HepG2 (cell line): Measurements from ENCODE around the gene MATN1. TPM values are rescaled to one million over a fixed set of nuclear protein-coding genes. Genes with fewer than 3 reads are reported as not detected.

Source experiments
- ATAC-seq: fragments of 200-7000 bp; cut with Tn5 transposase; 3 replicates; pipeline ENCODE4 v1.9.1; 2020; ENCODE audit warnings: mild to moderate bottlenecking, moderate library complexity
- BruUV-seq: library from RNA; stranded (reverse); fragments of 400-500 nt; replicated peaks from 2 replicates; lab custom pipeline; 2021; lab: Mats Ljungman, UMichigan
- CTCF ChIA-PET: fragments of 300-600 bp; formaldehyde crosslinking; extraction: SDS; loops from one replicate; lab custom pipeline; 2021; ENCODE audit warnings: low total read pairs, inconsistent platforms, low intra/inter-chr PET ratio; lab: Yijun Ruan, JAX
- POLR2A ChIA-PET: fragments of 350-600 bp; sonication (Branson Sonifier 250); formaldehyde crosslinking; loops from one replicate; lab custom pipeline; 2020; ENCODE audit warnings: antibody characterized with exemption, inconsistent platforms; lab: Yijun Ruan, JAX
- DNase-seq: peaks from one replicate; pipeline ENCODE4 v3.0.0-alpha.2; 2015; ENCODE audit warnings: low spot score
- FAIRE-seq: peaks from 3 replicates; lab custom pipeline; 2011; peaks lifted over from hg19 to GRCh38; lab: Jason Lieb, UNC
- H2AFZ ChIP-seq: one replicate; pipeline ENCODE4 v1.6.1; 2011; ENCODE audit warnings: low read length, inconsistent platforms
- H3K27ac ChIP-seq: fragments of 300-600 bp; 3 replicates; pipeline ENCODE4 v1.8.0; 2011; ENCODE audit warnings: mixed run types, mild to moderate bottlenecking, mixed read lengths, low read length, inconsistent platforms; ENCODE audit not compliant: insufficient read depth; ENCODE audit errors: extremely low read length
- H3K27me3 ChIP-seq, 2 experiments: fragments of 200-600 bp in 1 of 2; 2 replicates in 1 of 2; 3 replicates in 1 of 2; pipeline versions ENCODE4 v1.6.0 to v1.8.0; 2011; ENCODE audit warnings: low read length in 2 of 2, mild to moderate bottlenecking in 2 of 2, moderate library complexity in 2 of 2, inconsistent platforms in 1 of 2; ENCODE audit not compliant: insufficient read depth in 2 of 2, control insufficient read depth in 1 of 2
- H3K36me3 ChIP-seq, 2 experiments: fragments of 200-600 bp in 1 of 2; replicated peaks in 1 of 2; 2 replicates in 1 of 2; 3 replicates in 1 of 2; pipeline versions ENCODE4 v1.5.1 to v1.8.0; 2011; ENCODE audit warnings: low read length in 2 of 2, inconsistent platforms in 1 of 2; ENCODE audit not compliant: insufficient read depth in 2 of 2, control insufficient read depth in 1 of 2
- H3K4me1 ChIP-seq: 2 replicates; pipeline ENCODE4 v1.5.1; 2012; ENCODE audit warnings: low read length, inconsistent platforms; ENCODE audit not compliant: insufficient read depth
- H3K4me2 ChIP-seq: 2 replicates; pipeline ENCODE4 v1.6.0; 2011; ENCODE audit warnings: low read depth, low read length, inconsistent platforms
- H3K4me3 ChIP-seq, 3 experiments: fragments of 200-600 bp in 1 of 3; sonication (generic), shearing (Covaris generic) in 1 of 3; replicated peaks in 1 of 3; 2 replicates each; pipeline ENCODE4 v1.5.1; 2011 to 2016; ENCODE audit warnings: low read length in 3 of 3, inconsistent platforms in 2 of 3, low read depth in 2 of 3, mild to moderate bottlenecking in 2 of 3, control low read depth in 1 of 3, mixed read lengths in 1 of 3; ENCODE audit not compliant: insufficient read depth in 1 of 3
- H3K79me2 ChIP-seq: one replicate; pipeline ENCODE4 v1.6.1; 2011; ENCODE audit warnings: low read length, inconsistent platforms; ENCODE audit not compliant: insufficient read depth
- H3K9ac ChIP-seq: 2 replicates; pipeline ENCODE4 v1.6.0; 2011; ENCODE audit warnings: mild to moderate bottlenecking, low read depth, low read length, inconsistent platforms; ENCODE audit not compliant: insufficient read depth
- H3K9me3 ChIP-seq: 2 replicates; pipeline ENCODE4 v1.5.1; 2012; ENCODE audit warnings: mild to moderate bottlenecking, low read length
- H4K20me1 ChIP-seq: 2 replicates; pipeline ENCODE4 v1.6.0; 2011; ENCODE audit warnings: inconsistent platforms, mild to moderate bottlenecking, low read length, moderate library complexity; ENCODE audit not compliant: insufficient read depth
- CTCF ChIP-seq: sonication (generic); formaldehyde crosslinking; IDR thresholded peaks from 2 replicates; pipeline ENCODE4 v1.5.0; 2020; ENCODE audit warnings: mild to moderate bottlenecking, missing genetic modification reagents, moderate library complexity
- TBL1XR1 ChIP-seq: fragments of 150-350 bp; IDR thresholded peaks from 2 replicates; pipeline ENCODE4 v1.6.1; 2014; ENCODE audit warnings: borderline replicate concordance, low read length; ENCODE audit not compliant: partially characterized antibody
- TFAP4 ChIP-seq: sonication (generic); IDR thresholded peaks from 2 replicates; pipeline ENCODE4 v1.6.1; 2016; ENCODE audit warnings: low read depth, borderline replicate concordance
- ZNF629 ChIP-seq: sonication (generic); formaldehyde crosslinking; conservative IDR thresholded peaks from 2 replicates; pipeline ENCODE4 v1.5.0; 2020; ENCODE audit warnings: missing genetic modification reagents
- WGBS: methylation state at CpG from one replicate; pipeline ENCODE4 v1.1.6; 2017; ENCODE audit warnings: low lambda C conversion rate; 5-methylcytosine and 5-hydroxymethylcytosine counted together
- in situ Hi-C: cut with HindIII; loops from 2 replicates; pipeline ENCODE4 v1.10.0; 2017; ENCODE audit warnings: low pct_unique_long_range_greater_than_20kb; ENCODE audit not compliant: extremely low pct_ligation_motif_present
- intact Hi-C: fragments of 100-400 bp; cut with micrococcal nuclease; formaldehyde crosslinking; loops from one replicate; pipeline ENCODE4 v1.10.0; 2022; ENCODE audit not compliant: unreplicated experiment
- polyA plus RNA-seq, 8 experiments: library from polyadenylated mRNA; depleted of rRNA in 3 of 8; stranded (reverse) in 7 of 8; unstranded in 1 of 8; fragments of >200 nt; fragmentation: Illumina TruSeq in 4 of 8; extraction: Trizol in 4 of 8; gene quantifications; 2 replicates each; pipeline versions ENCODE4 v1.2.1 to v1.2.3, GENCODE V29; 2011 to 2016; ENCODE audit warnings: low read depth in 4 of 8, missing spikeins in 1 of 8, mixed read lengths in 1 of 8; ENCODE audit not compliant: insufficient read depth in 1 of 8
- total RNA-seq, 5 experiments: library from RNA; depleted of rRNA; stranded (reverse); fragments of >200 nt; fragmentation: Illumina TruSeq; extraction: Trizol; gene quantifications; 2 replicates each; pipeline ENCODE4 v1.2.3, GENCODE V29; 2016; ENCODE audit warnings: low read depth in 1 of 5

The MATN1 gene
- total and polyA plus RNA-seq, 2 of the 13 experiments (the other 11 are each of a cell fraction or from before 2014, with no cell fraction given): 0.04 to 0.05 TPM

GRCh38 chr1:30715216-30715615 is 8.2 kb downstream of the MATN1 start:
- H3K4me1 ChIP-seq: peaks cover 11% of the 10 kb centered on the region
- no peaks in the 10 kb centered on the region for H4K20me1 ChIP-seq
- H3K4me3 ChIP-seq: no peak overlapping the region
- TF ChIP-seq TBL1XR1 (no peak), CTCF (CRISPR knock-in tag) (peak; percentile 43; the same call in 1 of the 2 replicates)
- no peak for DNase-seq
- 69% methylated on average over 2 of the region's 2 CpGs for WGBS
- no peak overlapping the region for H3K9ac ChIP-seq
- no peak overlapping the region for H2AFZ ChIP-seq
- no peak for ATAC-seq
- H3K27me3 ChIP-seq: 0 out of 5 replicates have a peak, but pooled peaks cover 0 to 2% of the 10 kb centered on the region in 2 experiments
- POLR2A ChIA-PET: no interaction called here
- CTCF ChIA-PET: no interaction called here
- H3K79me2 ChIP-seq: no peaks in the 10 kb centered on the region
- intact Hi-C loops (no loop called here), in situ Hi-C loops (loop anchor here (5.0 to 10.0 kb wide), 3 partner anchors 62 to 1470 kb away; no protein-coding TSS in a partner anchor)
- peaks cover 11% of the 10 kb centered on the region for H3K9me3 ChIP-seq
- no peaks in the 10 kb centered on the region for H3K36me3 ChIP-seq
- BruUV-seq: no TSS peak
- FAIRE-seq: no peak
- H3K27ac ChIP-seq: no peak overlapping the region
- H3K4me2 ChIP-seq: no peak overlapping the region

GRCh38 chr1:30714536-30715090 is 8.8 kb downstream of the MATN1 start:
- TF ChIP-seq TFAP4 (no peak), ZNF629 (CRISPR knock-in tag) (peak; percentile 32; the same call in 1 of the 2 replicates)
- TF ChIP-seq, all 625 proteins: peak for 1
- Histone ChIP-seq H3K36me3 (no peaks in the 10 kb centered on the region), H4K20me1 (no peaks in the 10 kb centered on the region), H2AFZ (no peak overlapping the region), H3K27ac (no peak overlapping the region), H3K9ac (no peak overlapping the region), H3K79me2 (no peaks in the 10 kb centered on the region), H3K4me3 (no peak overlapping the region), H3K9me3 (peaks cover 11% of the 10 kb centered on the region), H3K4me2 (no peak overlapping the region), H3K4me1 (peaks cover 11% of the 10 kb centered on the region), H3K27me3 (0 out of 5 replicates have a peak, but pooled peaks cover 0 to 4% of the 10 kb centered on the region in 2 experiments)
- DNase-seq (no peak), ATAC-seq (no peak), FAIRE-seq (no peak)
- ChIA-PET CTCF (no interaction called here), POLR2A (no interaction called here)
- WGBS: 67% methylated on average over 7 of the region's 8 CpGs
- no TSS peak for BruUV-seq
- intact Hi-C loops: no loop called here
- in situ Hi-C loops: loop anchor here (5.0 to 10.0 kb wide), 3 partner anchors 63 to 1470 kb away; no protein-coding TSS in a partner anchor
